Measurements from ENCODE around the gene XPNPEP3. TPM values are rescaled to one million over a fixed set of nuclear protein-coding genes. Genes with fewer than 3 reads are reported as not detected.

XPNPEP3 gene
- total RNA-seq, 4 donors from 2014 or later = 18.1 to 21.6 (median 19.3) TPM

- H3K4me3 ChIP-seq (replicated peaks in 1 of 3) = no peak overlapping the region
- intact Hi-C loops (cut with DNase I) = loop anchor here (10.0 kb wide), 1 partner anchor 312 kb away; no protein-coding TSS in a partner anchor
- TF ChIP-seq POLR2A (IDR thresholded peaks at IDR 0.05) = no peak
- TF ChIP-seq CTCF (IDR thresholded peaks at IDR 0.05) = peak; percentile 64 to 82 (median 71)
- no peak overlapping the region for H3K27ac ChIP-seq
- no peaks in the 10 kb centered on the region for H3K4me1 ChIP-seq
- H3K36me3 ChIP-seq = peaks cover 25 to 29% of the 10 kb centered on the region in 2 donors
- DNase-seq = no peak
- WGBS, 2 donors = 55 to 59% methylated on average over 5 of the region's 5 CpGs
- H3K27me3 ChIP-seq = no peaks in the 10 kb centered on the region
- no peaks in the 10 kb centered on the region for H3K9me3 ChIP-seq
Observed at GRCh38 chr22:40922484-40923303, 65.7 kb downstream of the XPNPEP3 start.

GRCh38 chr22:40928657-40929056 is 71.7 kb downstream of the XPNPEP3 start:
- peaks cover 20 to 29% of the 10 kb centered on the region in 2 donors for H3K36me3 ChIP-seq
- no peak for DNase-seq
- H3K4me3 ChIP-seq (replicated peaks in 1 of 3) = no peak overlapping the region
- no peaks in the 10 kb centered on the region for H3K9me3 ChIP-seq
- H3K27ac ChIP-seq = no peak overlapping the region
- H3K27me3 ChIP-seq = no peaks in the 10 kb centered on the region
- no peaks in the 10 kb centered on the region for H3K4me1 ChIP-seq
- no peak for TF ChIP-seq POLR2A (IDR thresholded peaks at IDR 0.05)
- WGBS, 2 donors = 85 to 100% methylated on average over 1 of the region's 1 CpG
- intact Hi-C loops (cut with DNase I) = loop anchor here (10.0 kb wide), 1 partner anchor 306 kb away; no protein-coding TSS in a partner anchor

GRCh38 chr22:40932396-40932795 is 75.4 kb downstream of the XPNPEP3 start:
- H3K4me1 ChIP-seq = no peaks in the 10 kb centered on the region
- H3K36me3 ChIP-seq = peaks cover under 1 to 3% of the 10 kb centered on the region in 2 donors
- TF ChIP-seq CTCF (IDR thresholded peaks at IDR 0.05) = no peak
- no peak for TF ChIP-seq POLR2A (IDR thresholded peaks at IDR 0.05)
- H3K4me3 ChIP-seq (replicated peaks in 1 of 3) = no peak overlapping the region
- intact Hi-C loops (cut with DNase I) = no loop called here
- no peaks in the 10 kb centered on the region for H3K9me3 ChIP-seq
- no peaks in the 10 kb centered on the region for H3K27me3 ChIP-seq
- no peak for DNase-seq
- WGBS, 2 donors = 94 to 96% methylated on average over 2 of the region's 2 CpGs
- no peak overlapping the region for H3K27ac ChIP-seq

GRCh38 chr22:40939202-40939601 is 82.3 kb downstream of the XPNPEP3 start:
- no peaks in the 10 kb centered on the region for H3K36me3 ChIP-seq
- H3K27ac ChIP-seq = no peak overlapping the region
- no peak for TF ChIP-seq CTCF (IDR thresholded peaks at IDR 0.05)
- TF ChIP-seq POLR2A (IDR thresholded peaks at IDR 0.05) = no peak
- 90 to 96% methylated on average over 2 of the region's 2 CpGs for WGBS, 2 donors
- intact Hi-C loops (cut with DNase I) = no loop called here
- DNase-seq = no peak
- H3K4me1 ChIP-seq = no peaks in the 10 kb centered on the region
- H3K4me3 ChIP-seq (replicated peaks in 1 of 3) = no peak overlapping the region
- H3K27me3 ChIP-seq = no peaks in the 10 kb centered on the region
- H3K9me3 ChIP-seq = no peaks in the 10 kb centered on the region

DNA sequence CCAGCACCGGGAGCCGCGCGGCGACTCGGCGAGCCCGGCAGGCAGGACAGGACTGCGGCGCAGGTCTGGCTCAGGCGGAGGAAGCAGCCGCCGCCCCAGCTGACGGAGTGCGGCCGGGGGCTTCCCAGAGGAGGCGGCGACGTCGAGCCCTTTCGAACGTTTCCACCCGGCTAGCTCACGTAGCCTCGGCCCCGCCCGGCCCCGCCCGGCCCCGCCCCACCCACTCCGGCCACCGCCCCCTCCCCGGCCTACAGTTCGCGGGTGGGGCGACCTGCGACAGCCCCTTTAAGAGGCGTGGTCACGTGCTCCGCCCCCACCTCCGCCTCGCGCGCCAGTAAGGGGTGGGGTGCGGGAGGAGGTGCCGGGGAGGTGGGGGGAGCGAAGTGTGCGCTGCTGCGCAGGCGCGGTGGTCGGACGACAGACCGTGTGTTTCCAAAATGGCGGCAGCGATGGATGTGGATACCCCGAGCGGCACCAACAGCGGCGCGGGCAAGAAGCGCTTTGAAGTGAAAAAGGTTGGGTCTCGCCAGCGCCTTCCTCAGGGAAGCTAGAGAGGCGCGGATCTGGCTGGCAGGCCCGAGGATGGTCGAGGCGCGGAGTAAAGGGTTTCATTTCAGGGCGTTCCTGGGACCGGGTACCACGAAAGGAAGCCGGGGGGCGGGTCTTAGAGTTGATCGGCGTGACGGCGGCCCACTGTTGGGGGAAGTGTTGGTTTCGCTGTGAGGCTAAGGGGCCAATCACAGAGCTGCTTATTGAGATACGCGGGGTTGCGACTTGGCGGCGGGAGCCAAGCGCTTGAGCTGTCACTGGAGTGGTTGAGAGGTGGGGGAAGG is 94.2 kb downstream of the XPNPEP3 start, which contains the start of gene RBX1:
Gene RBX1 (plus strand): TSS at position 417 of the 833 bp plus-strand sequence. CDS start 21 bp downstream, at position 438.
- peak; percentile 99 for DNase-seq
- peak within 1 kb of the TSS; percentile 86 to 92 (median 91) for H3K27ac ChIP-seq
- no peaks in the 10 kb centered on the region for H3K27me3 ChIP-seq
- H3K36me3 ChIP-seq = peaks cover 0 to 7% of the 10 kb centered on the region in 2 donors
- H3K4me1 ChIP-seq = peaks cover 6 to 11% of the 10 kb centered on the region in 2 donors
- no peaks in the 10 kb centered on the region for H3K9me3 ChIP-seq
- WGBS, 2 donors = 1 to 2% methylated on average over 47 to 49 of the region's 86 CpGs
- TF ChIP-seq CTCF (IDR thresholded peaks at IDR 0.05) = no peak
- peak in 1 of 2 donors; percentile 63 for TF ChIP-seq POLR2A (IDR thresholded peaks at IDR 0.05)
- intact Hi-C loops (cut with DNase I) = loop anchor here (2.0 to 5.0 kb wide), 2 partner anchors 71 to 142 kb away; partner anchors contain the start of gene EP300
- H3K4me3 ChIP-seq (replicated peaks in 1 of 3) = peak within 1 kb of the TSS; percentile 65 to 91 (median 86)
